HFFc6 (cell line): ENCODE measurements around the gene POLA2. TPM values are rescaled to one million over a fixed set of nuclear protein-coding genes. Genes with fewer than 3 reads are reported as not detected.
"Not testable (repeated sequence)": the region's sequence is repeated elsewhere in the genome, so short reads cannot be mapped to it uniquely, and the experiment has no call there.

Experiments
- DNase-seq: peaks from one replicate; pipeline ENCODE4 v3.0.0-alpha.2; 2018
- H3K27ac Mint-ChIP-seq: 2 replicates; pipeline ENCODE4 v1.8.0; 2020; ENCODE audit warnings: mild to moderate bottlenecking, mixed read lengths
- H3K27me3 Mint-ChIP-seq: 2 replicates; pipeline ENCODE4 v1.8.0; 2021; ENCODE audit warnings: mild to moderate bottlenecking, moderate library complexity, mixed read lengths; ENCODE audit not compliant: insufficient read depth
- H3K36me3 Mint-ChIP-seq: 2 replicates; pipeline ENCODE4 v1.8.0; 2021; ENCODE audit warnings: low read depth, mixed read lengths
- H3K4me1 Mint-ChIP-seq: 2 replicates; pipeline ENCODE4 v1.8.0; 2020; ENCODE audit warnings: low read depth, mixed read lengths
- H3K4me3 Mint-ChIP-seq: 2 replicates; pipeline ENCODE4 v1.8.0; 2020; ENCODE audit warnings: mild to moderate bottlenecking, moderate library complexity, mixed read lengths
- H3K9me3 Mint-ChIP-seq: 2 replicates; pipeline ENCODE4 v1.8.0; 2020; ENCODE audit warnings: mild to moderate bottlenecking, mixed read lengths
- total RNA-seq, 6 experiments: library from RNA; stranded (reverse); fragmentation: NEBNext Ultra II Directional; extraction: Animal tissue kit (Norgen Biotek cat#: 25700); gene quantifications; 2 replicates in 1 of 6; 3 replicates in 5 of 6; pipeline ENCODE4 v1.2.3, GENCODE V29; 2021
- TF ChIP-seq, protein P1 (sequence below): fragments of 200-600 bp; sonication (generic); IDR thresholded peaks from 2 replicates; pipeline ENCODE4 v1.5.0; 2021; ENCODE audit warnings: antibody characterized with exemption, mild to moderate bottlenecking

POLA2 gene
- total RNA-seq, 6 experiments from 2014 or later, result 8.6 to 18.3 (median 15.3) TPM

DNA sequence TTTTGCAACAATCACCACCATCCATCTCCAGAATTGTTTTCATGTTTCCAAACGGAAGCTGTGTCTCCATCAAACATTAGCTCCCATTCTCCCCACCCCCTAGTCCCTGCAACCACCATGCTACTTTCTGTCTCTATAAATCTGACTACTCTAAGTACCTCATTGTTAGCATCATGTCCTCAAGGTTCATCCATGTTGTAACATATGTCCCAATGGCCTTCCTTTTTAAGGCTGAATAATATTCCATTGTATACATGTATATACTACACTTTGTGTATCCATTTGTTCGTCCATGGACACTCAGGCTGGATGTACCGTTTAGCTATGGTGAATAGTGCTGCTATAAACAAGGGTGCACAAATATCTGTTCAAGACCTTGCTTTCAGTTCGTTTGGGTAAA is 63.7 kb downstream of the POLA2 start:
- no peak for DNase-seq

DNA sequence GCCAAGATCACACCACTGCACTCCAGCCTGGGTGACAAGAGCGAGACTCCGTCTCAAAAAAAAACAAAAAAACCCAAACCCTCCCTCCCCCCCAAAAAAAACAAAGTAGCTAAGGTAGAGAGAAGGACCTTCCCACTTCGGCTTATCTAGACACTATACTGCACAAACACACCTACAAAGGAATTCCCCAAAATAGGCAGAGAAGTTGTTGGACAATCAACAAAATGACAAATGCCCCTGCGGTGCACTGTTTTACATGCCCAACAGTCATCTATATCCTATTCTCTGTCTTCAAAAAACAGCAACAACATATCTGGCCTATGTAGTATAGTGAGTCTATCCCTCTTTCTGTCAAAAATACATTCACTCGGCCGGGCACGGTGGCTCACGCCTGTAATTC is 65.3 kb downstream of the POLA2 start:
- no peak for DNase-seq
- TF ChIP-seq, protein P1, sequence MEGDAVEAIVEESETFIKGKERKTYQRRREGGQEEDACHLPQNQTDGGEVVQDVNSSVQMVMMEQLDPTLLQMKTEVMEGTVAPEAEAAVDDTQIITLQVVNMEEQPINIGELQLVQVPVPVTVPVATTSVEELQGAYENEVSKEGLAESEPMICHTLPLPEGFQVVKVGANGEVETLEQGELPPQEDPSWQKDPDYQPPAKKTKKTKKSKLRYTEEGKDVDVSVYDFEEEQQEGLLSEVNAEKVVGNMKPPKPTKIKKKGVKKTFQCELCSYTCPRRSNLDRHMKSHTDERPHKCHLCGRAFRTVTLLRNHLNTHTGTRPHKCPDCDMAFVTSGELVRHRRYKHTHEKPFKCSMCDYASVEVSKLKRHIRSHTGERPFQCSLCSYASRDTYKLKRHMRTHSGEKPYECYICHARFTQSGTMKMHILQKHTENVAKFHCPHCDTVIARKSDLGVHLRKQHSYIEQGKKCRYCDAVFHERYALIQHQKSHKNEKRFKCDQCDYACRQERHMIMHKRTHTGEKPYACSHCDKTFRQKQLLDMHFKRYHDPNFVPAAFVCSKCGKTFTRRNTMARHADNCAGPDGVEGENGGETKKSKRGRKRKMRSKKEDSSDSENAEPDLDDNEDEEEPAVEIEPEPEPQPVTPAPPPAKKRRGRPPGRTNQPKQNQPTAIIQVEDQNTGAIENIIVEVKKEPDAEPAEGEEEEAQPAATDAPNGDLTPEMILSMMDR, result no peak
- Mint-ChIP-seq H3K4me1 (peaks cover 19% of the 10 kb centered on the region), H3K27me3 (peaks cover 13% of the 10 kb centered on the region), H3K9me3 (no peaks in the 10 kb centered on the region), H3K36me3 (peaks cover 18% of the 10 kb centered on the region), H3K27ac (no peak overlapping the region), H3K4me3 (no peak overlapping the region; the same call in 1 of the 2 replicates)

More for the DNA sequence above, 63.7 kb downstream of the POLA2 start:
- TF ChIP-seq, protein P1, result no peak
- no peak overlapping the region for H3K4me3 Mint-ChIP-seq
- H3K4me1 Mint-ChIP-seq, result peaks cover 19% of the 10 kb centered on the region
- H3K27ac Mint-ChIP-seq, result no peak overlapping the region
- peaks cover 13% of the 10 kb centered on the region for H3K27me3 Mint-ChIP-seq
- H3K36me3 Mint-ChIP-seq, result peaks cover 20% of the 10 kb centered on the region
- no peaks in the 10 kb centered on the region for H3K9me3 Mint-ChIP-seq

DNA sequence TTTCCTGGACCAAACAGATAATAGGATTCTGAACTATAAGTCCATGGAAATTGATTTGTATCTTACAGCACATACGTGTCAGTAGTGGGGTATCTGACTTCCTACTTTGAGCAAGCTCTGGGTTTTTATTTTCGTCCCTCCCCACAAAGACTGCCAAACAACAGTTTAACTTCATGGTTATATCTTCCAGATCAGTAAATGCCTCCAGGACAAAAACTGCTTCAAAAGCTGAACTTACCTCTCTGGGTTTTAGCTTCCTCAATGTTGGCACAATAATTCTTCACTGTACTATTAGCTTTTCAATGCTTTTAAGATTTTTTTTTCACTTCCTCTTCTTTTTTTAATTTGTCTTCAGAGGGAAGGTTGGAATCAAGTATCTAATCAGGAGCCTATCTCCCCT is 67.7 kb downstream of the POLA2 start:
- TF ChIP-seq, protein P1, result no peak

DNA sequence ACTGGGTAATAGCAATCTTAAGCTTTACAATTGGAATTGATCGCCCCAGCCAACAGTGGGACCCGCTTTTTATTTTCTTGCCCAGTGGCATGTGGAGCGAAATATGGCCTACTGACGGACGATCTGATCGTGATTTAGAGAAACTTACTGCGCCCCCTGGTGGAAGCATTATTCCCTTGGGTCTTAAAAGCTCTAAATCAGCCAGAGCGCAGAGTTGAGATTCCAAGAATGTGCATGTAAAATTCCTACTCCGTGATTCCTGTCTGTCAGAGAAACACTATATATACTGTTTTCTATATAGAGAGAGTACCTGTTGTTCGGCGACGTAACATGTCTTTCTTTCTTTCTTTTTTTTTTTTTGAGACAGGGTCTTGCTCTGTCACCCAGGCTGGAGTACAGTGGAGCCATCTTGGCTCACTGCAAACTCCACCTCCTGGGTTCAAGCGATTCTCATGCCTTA is 68.2 kb downstream of the POLA2 start:
- peak; percentile 84 for DNase-seq
- H3K27ac Mint-ChIP-seq, result peak overlapping the region; percentile 77
- peaks cover 5% of the 10 kb centered on the region; the same call in 1 of the 2 replicates for H3K36me3 Mint-ChIP-seq
- H3K4me1 Mint-ChIP-seq, result peaks cover 15% of the 10 kb centered on the region
- peaks cover 7% of the 10 kb centered on the region for H3K27me3 Mint-ChIP-seq
- no peaks in the 10 kb centered on the region for H3K9me3 Mint-ChIP-seq
- H3K4me3 Mint-ChIP-seq, result peak overlapping the region; percentile 60
- TF ChIP-seq, protein P1, result peak; percentile 97

More for the DNA sequence above, 67.7 kb downstream of the POLA2 start:
- DNase-seq, result no peak
- peak overlapping the region; percentile 60 for H3K4me3 Mint-ChIP-seq
- H3K36me3 Mint-ChIP-seq, result peaks cover 5% of the 10 kb centered on the region; the same call in 1 of the 2 replicates
- H3K27me3 Mint-ChIP-seq, result peaks cover 9% of the 10 kb centered on the region
- H3K4me1 Mint-ChIP-seq, result peaks cover 12% of the 10 kb centered on the region
- H3K9me3 Mint-ChIP-seq, result no peaks in the 10 kb centered on the region
- peak overlapping the region; percentile 77 for H3K27ac Mint-ChIP-seq

DNA sequence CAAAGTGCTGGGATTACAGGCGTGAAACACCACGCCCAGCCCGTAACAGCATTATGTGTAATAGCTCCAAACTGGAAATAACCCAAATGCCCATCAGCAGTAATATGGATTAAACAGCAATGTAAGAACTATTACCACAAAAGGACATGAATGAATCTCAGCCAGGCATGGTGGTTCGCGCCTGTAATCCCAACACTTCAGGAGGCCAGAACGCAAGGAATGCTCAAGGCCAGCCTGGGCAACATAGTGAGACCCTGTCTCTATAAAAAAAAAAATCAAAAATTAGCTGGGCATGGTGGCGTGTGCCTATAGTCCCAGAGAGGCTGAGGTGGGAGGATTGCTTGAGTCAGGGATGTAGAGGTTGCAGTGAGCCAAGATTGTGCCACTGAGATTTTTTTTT is 68.8 kb downstream of the POLA2 start:
- Mint-ChIP-seq H3K4me3 (peak overlapping the region; percentile 60; the same call in 1 of the 2 replicates), H3K27ac (peak overlapping the region; percentile 77; the same call in 1 of the 2 replicates), H3K27me3 (peaks cover 7% of the 10 kb centered on the region; the same call in 1 of the 2 replicates), H3K4me1 (peaks cover 20% of the 10 kb centered on the region), H3K36me3 (peaks cover 6% of the 10 kb centered on the region), H3K9me3 (no peaks in the 10 kb centered on the region)
- TF ChIP-seq, protein P1, result no peak
- DNase-seq, result no peak

DNA sequence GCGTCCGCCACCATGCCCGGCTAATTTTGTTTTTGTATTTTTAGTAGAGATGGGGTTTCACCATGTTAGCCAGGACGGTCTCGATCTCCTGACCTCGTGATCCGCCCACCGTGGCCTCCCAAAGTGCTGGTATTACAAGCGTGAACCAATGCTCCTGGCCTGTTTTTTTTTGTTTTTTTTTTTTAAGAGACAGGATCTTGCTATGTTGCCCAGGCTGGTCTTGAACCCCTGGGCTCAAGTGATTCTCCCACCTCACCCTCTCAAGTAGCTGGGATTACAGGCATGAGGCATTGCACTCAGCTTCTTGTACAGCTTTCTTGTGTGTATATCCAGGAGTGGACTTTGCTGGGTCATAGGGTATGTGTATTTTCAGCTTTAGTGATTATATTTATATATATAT is 70.8 kb downstream of the POLA2 start:
- H3K4me3 Mint-ChIP-seq, H3K36me3 Mint-ChIP-seq, H3K9me3 Mint-ChIP-seq: not testable (repeated sequence)

More for the DNA sequence above, 70.8 kb downstream of the POLA2 start:
- DNase-seq, H3K27me3 Mint-ChIP-seq, H3K27ac Mint-ChIP-seq: not testable (repeated sequence)
- H3K4me1 Mint-ChIP-seq, result peaks cover 23% of the 10 kb centered on the region
